Activated CD4-positive, alpha-beta T cell treated with anti-CD3 and anti-CD28 coated beads, Interleukin-2, amount 50 U/mL, for 1 hour (primary cell): ENCODE data around the gene ARSB.
"Not testable (repeated sequence)": the region's sequence is repeated elsewhere in the genome, so short reads cannot be mapped to it uniquely, and the experiment has no call there.

ENCODE experiments used
- DNase-seq: peaks from one replicate; pipeline ENCODE4 v3.0.0-alpha.2; 2020

ARSB gene

GRCh38 chr5:78746021-78746770 is 238.9 kb downstream of the ARSB start:
- no peak for DNase-seq

- no peak for DNase-seq
Measured at GRCh38 chr5:78744951-78745534, 240.1 kb downstream of the ARSB start.

- no peak for DNase-seq
Measured at GRCh38 chr5:78741019-78741418, 244.1 kb downstream of the ARSB start.

- DNase-seq = no peak
Measured at GRCh38 chr5:78738693-78739300, 246.3 kb downstream of the ARSB start.

GRCh38 chr5:78738104-78738503 is 247.0 kb downstream of the ARSB start:
- no peak for DNase-seq

- DNase-seq = no peak
Measured at GRCh38 chr5:78735834-78736463, 249.2 kb downstream of the ARSB start.

GRCh38 chr5:78734950-78735349 is 250.2 kb downstream of the ARSB start:
- DNase-seq = no peak

- no peak for DNase-seq
Measured at GRCh38 chr5:78734094-78734845, 250.8 kb downstream of the ARSB start.

GRCh38 chr5:78732721-78733120 is 252.4 kb downstream of the ARSB start:
- DNase-seq = not testable (repeated sequence)

GRCh38 chr5:78731884-78732283 is 253.2 kb downstream of the ARSB start:
- no peak for DNase-seq

GRCh38 chr5:78730300-78731094 is 254.6 kb downstream of the ARSB start:
- no peak for DNase-seq

- no peak for DNase-seq
Measured at GRCh38 chr5:78727786-78728761, 257.0 kb downstream of the ARSB start.
